K562 (cell line): ENCODE data around the gene ORM1. TPM values are rescaled to one million over a fixed set of nuclear protein-coding genes. Genes with fewer than 3 reads are reported as not detected.
A peak's percentile ranks its signal among the peaks of the same experiment; 100 is the strongest.

Source experiments
- ATAC-seq: fragments of 200-7000 bp; cut with Tn5 transposase; 3 replicates; pipeline ENCODE4 v1.9.1; 2020; ENCODE audit warnings: moderate library complexity
- BruUV-seq: library from RNA; stranded (reverse); fragments of 400-500 nt; replicated peaks from 2 replicates; lab custom pipeline; 2021; lab: Mats Ljungman, UMichigan
- CTCF ChIA-PET: fragments of 300-600 bp; formaldehyde crosslinking; extraction: SDS; loops from one replicate; lab custom pipeline; 2021; ENCODE audit warnings: low intra/inter-chr PET ratio; lab: Yijun Ruan, JAX
- POLR2A ChIA-PET: fragments of 300-600, 350-650 bp; sonication (Branson Sonifier 250); formaldehyde crosslinking; extraction: SDS; loops from one replicate; lab custom pipeline; 2021; ENCODE audit warnings: antibody characterized with exemption, inconsistent platforms; lab: Yijun Ruan, JAX
- DNase-seq, 4 experiments: peaks; one replicate each; pipeline versions ENCODE4 v3.0.0 to v3.0.0-alpha.2; 2011 to 2018; ENCODE audit warnings: low spot score in 3 of 4, mixed read lengths in 3 of 4; ENCODE audit errors: extremely low read depth in 1 of 4
- FAIRE-seq: peaks from 2 replicates; lab custom pipeline; 2011; peaks lifted over from hg19 to GRCh38; lab: Jason Lieb, UNC
- H2AFZ ChIP-seq: 2 replicates; pipeline ENCODE4 v1.6.0; 2011; ENCODE audit warnings: low read depth, low read length, control low read depth, inconsistent platforms
- H3K27ac ChIP-seq: fragments of 200-600 bp; 3 replicates; pipeline ENCODE4 v1.8.0; 2011; ENCODE audit warnings: low read depth, mild to moderate bottlenecking, control low read depth, inconsistent platforms, low read length, moderate library complexity, mixed read lengths; ENCODE audit errors: extremely low read depth
- H3K27me3 ChIP-seq, 2 experiments: fragments of 300-600 bp in 1 of 2; 2 replicates in 1 of 2; 3 replicates in 1 of 2; pipeline versions ENCODE4 v1.6.0 to v1.8.0; 2011; ENCODE audit warnings: inconsistent platforms in 2 of 2, low read length in 2 of 2, mild to moderate bottlenecking in 1 of 2, mixed read lengths in 1 of 2, moderate library complexity in 1 of 2; ENCODE audit not compliant: control insufficient read depth in 2 of 2, insufficient read depth in 2 of 2
- H3K36me3 ChIP-seq: fragments of 300-600 bp; 3 replicates; pipeline ENCODE4 v1.8.0; 2011; ENCODE audit warnings: mild to moderate bottlenecking, low read length, inconsistent platforms; ENCODE audit not compliant: control insufficient read depth, insufficient read depth
- H3K4me1 ChIP-seq, 2 experiments: fragments of 200-600 bp in 1 of 2; replicated peaks in 1 of 2; 2 replicates in 1 of 2; 3 replicates in 1 of 2; pipeline versions ENCODE4 v1.5.1 to v1.8.0; 2011; ENCODE audit warnings: inconsistent platforms in 2 of 2, low read length in 2 of 2, mild to moderate bottlenecking in 1 of 2, mixed read lengths in 1 of 2, moderate library complexity in 1 of 2; ENCODE audit not compliant: control insufficient read depth in 2 of 2, insufficient read depth in 2 of 2
- H3K4me2 ChIP-seq: 2 replicates; pipeline ENCODE4 v1.6.1; 2011; ENCODE audit warnings: low read length, control low read depth, inconsistent platforms, mixed read lengths; ENCODE audit not compliant: insufficient read depth
- H3K4me3 ChIP-seq: fragments of 200-600 bp; sonication (generic), shearing (Covaris generic); 2 replicates; pipeline ENCODE4 v1.5.1; 2016; ENCODE audit warnings: control low read depth, inconsistent platforms
- H3K79me2 ChIP-seq: fragments of 200-600 bp; 3 replicates; pipeline ENCODE4 v1.8.0; 2011; ENCODE audit warnings: low read length, inconsistent platforms; ENCODE audit not compliant: control insufficient read depth, insufficient read depth
- H3K9ac ChIP-seq, 2 experiments: 2 replicates each; pipeline versions ENCODE4 v1.6.0 to v1.6.1; 2011; ENCODE audit warnings: low read depth in 2 of 2, low read length in 2 of 2, control low read depth in 1 of 2, inconsistent platforms in 1 of 2, mild to moderate bottlenecking in 1 of 2, mixed read lengths in 1 of 2; ENCODE audit not compliant: insufficient read depth in 1 of 2
- H3K9me1 ChIP-seq: one replicate; pipeline ENCODE4 v1.6.0; 2011; ENCODE audit warnings: inconsistent platforms, mild to moderate bottlenecking, low read length, moderate library complexity; ENCODE audit not compliant: control insufficient read depth, insufficient read depth
- H3K9me3 ChIP-seq: replicated peaks from 2 replicates; pipeline ENCODE4 v1.5.1; 2011; ENCODE audit warnings: low read depth, low read length, inconsistent platforms; ENCODE audit not compliant: control insufficient read depth, insufficient read depth
- H4K20me1 ChIP-seq: replicated peaks from 2 replicates; pipeline ENCODE4 v1.6.1; 2011; ENCODE audit warnings: low read length, inconsistent platforms, mixed read lengths; ENCODE audit not compliant: control insufficient read depth, insufficient read depth
- ESRRA ChIP-seq: fragments of 450-650 bp; IDR thresholded peaks from 2 replicates; pipeline ENCODE4 v1.6.1; 2014; ENCODE audit warnings: low read depth, mild to moderate bottlenecking, moderate library complexity, borderline replicate concordance
- KDM4B ChIP-seq, 2 experiments: fragments of 450-650 bp in 1 of 2; sonication (generic) in 1 of 2; IDR thresholded peaks; 2 replicates each; pipeline ENCODE4 v1.6.1; 2016 to 2017; ENCODE audit warnings: borderline replicate concordance in 2 of 2, antibody characterized with exemption in 1 of 2, low read depth in 1 of 2, mild to moderate bottlenecking in 1 of 2
- PURB ChIP-seq: sonication (generic); formaldehyde crosslinking; IDR thresholded peaks from 2 replicates; pipeline ENCODE4 v1.9.0; 2021; ENCODE audit warnings: low read depth, mild to moderate bottlenecking, missing genetic modification reagents
- ZNF507 ChIP-seq: conservative IDR thresholded peaks from 2 replicates; pipeline ENCODE4 v1.6.1; 2017; ENCODE audit warnings: missing genetic modification characterization, missing compliant biosample characterization
- WGBS: fragments of 100-300 bp; shearing (Covaris generic); methylation state at CpG from one replicate; pipeline ENCODE4 v1.1.6; 2016; ENCODE audit warnings: low coverage, mixed read lengths; ENCODE audit not compliant: insufficient coverage; ENCODE audit errors: missing lambda C conversion rate; 5-methylcytosine and 5-hydroxymethylcytosine counted together
- in situ Hi-C: fragments of 300-500 bp; cut with MboI; formaldehyde crosslinking; loops from 4 replicates; pipeline ENCODE4 v1.15.0; 2018; ENCODE audit warnings: inconsistent platforms, mixed read lengths
- intact Hi-C: fragments of 100-400 bp; cut with micrococcal nuclease; formaldehyde crosslinking; loops from 2 replicates; pipeline ENCODE4 v1.14.2; 2022
- polyA plus RNA-seq, 8 experiments: library from polyadenylated mRNA; depleted of rRNA in 4 of 8; stranded (reverse) in 5 of 8; unstranded in 3 of 8; fragments of >200 nt; fragmentation: Nextera tagmentation in 2 of 8; fragmentation: Illumina TruSeq in 1 of 8; extraction: Ambion mirVana in 2 of 8; extraction: Trizol in 1 of 8; gene quantifications; 2 replicates each; pipeline versions ENCODE4 v1.2.1 to v1.2.3, GENCODE V29; 2011 to 2014; ENCODE audit warnings: inconsistent platforms in 1 of 8, missing spikeins in 1 of 8
- total RNA-seq, 7 experiments: library from RNA; depleted of rRNA in 6 of 7; stranded (reverse); fragments of >200 nt in 6 of 7; fragmentation: Illumina TruSeq in 2 of 7; extraction: Trizol in 2 of 7; gene quantifications; 2 replicates each; pipeline versions ENCODE4 v1.2.1 to v1.2.3, GENCODE V29; 2011 to 2021; ENCODE audit warnings: low replicate concordance in 1 of 7
- TF ChIP-seq, protein P1 (sequence below): fragments of 250-450 bp; sonication (Bioruptor Pico); IDR thresholded peaks from 2 replicates; pipeline ENCODE4 v1.4.0; 2020; ENCODE audit warnings: mild to moderate bottlenecking

The ORM1 gene
- total and polyA plus RNA-seq, 9 of the 15 experiments (the other 6 are each of a cell fraction or from before 2014, with no cell fraction given): 2.9 TPM; not detected in 8

DNA sequence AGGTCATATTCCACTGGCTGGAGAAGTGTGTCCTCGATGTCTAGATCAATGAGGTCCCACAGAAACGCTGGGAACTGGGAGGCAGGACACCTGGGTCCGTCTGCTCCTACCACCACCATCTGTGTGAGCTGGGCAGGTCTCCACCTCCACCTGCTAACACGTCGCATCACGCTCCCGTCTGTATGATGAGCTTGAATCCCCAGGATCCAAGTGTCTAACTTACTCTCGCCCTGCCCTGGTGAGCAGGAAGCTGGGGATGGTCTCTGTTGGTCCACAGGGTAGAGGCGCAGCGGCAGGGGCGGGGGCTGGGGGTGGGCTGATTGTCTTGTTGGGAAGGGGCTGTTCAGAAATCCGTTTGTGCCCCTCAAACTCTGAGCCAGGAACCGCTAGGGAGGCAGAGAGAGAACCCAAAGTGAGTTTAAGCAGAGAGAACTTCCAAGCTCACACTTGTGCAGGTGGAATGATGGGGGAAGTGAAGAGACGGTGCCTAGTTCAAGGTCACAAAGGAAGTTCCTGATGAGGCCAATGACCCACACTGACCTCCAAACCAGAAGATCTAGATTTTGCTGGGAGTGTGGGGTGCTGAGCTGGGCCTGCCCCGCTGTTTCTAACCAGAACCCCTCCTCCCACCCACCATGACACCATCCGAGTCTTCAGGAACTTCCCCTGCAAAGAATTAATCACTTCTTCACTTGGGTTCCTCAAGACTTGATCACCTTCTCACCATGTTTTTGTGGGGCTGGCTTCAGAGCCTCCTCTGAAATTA, 27.9 kb downstream of the ORM1 start:
- H3K79me2 ChIP-seq: no peaks in the 10 kb centered on the region
- TF ChIP-seq, protein P1, sequence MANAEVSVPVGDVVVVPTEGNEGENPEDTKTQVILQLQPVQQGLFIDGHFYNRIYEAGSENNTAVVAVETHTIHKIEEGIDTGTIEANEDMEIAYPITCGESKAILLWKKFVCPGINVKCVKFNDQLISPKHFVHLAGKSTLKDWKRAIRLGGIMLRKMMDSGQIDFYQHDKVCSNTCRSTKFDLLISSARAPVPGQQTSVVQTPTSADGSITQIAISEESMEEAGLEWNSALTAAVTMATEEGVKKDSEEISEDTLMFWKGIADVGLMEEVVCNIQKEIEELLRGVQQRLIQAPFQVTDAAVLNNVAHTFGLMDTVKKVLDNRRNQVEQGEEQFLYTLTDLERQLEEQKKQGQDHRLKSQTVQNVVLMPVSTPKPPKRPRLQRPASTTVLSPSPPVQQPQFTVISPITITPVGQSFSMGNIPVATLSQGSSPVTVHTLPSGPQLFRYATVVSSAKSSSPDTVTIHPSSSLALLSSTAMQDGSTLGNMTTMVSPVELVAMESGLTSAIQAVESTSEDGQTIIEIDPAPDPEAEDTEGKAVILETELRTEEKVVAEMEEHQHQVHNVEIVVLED (CRISPR knock-in tag): no peak
- no peak for TF ChIP-seq KDM4B (IDR thresholded peaks at IDR 0.05; ENCODE audit: borderline replicate concordance in 2 of 2, low read depth in 1 of 2)
- TF ChIP-seq PURB (CRISPR knock-in tag): no peak
- TF ChIP-seq ZNF507 (tag): no peak
- peak; percentile 73; the same call in 1 of the 2 replicates for TF ChIP-seq ESRRA
- in situ Hi-C loops: no loop called here
- H3K36me3 ChIP-seq: peaks cover 17% of the 10 kb centered on the region; the same call in 2 of the 3 replicates
- DNase-seq (no peak), ATAC-seq (no peak), FAIRE-seq (no peak)
- no peak overlapping the region for H3K4me3 ChIP-seq
- no peaks in the 10 kb centered on the region for H3K9me3 ChIP-seq
- 0 out of 2 replicates have a peak, but pooled peaks cover 4% of the 10 kb centered on the region for H4K20me1 ChIP-seq
- no peak overlapping the region for H2AFZ ChIP-seq
- intact Hi-C loops: no loop called here
- no peaks in the 10 kb centered on the region for H3K9me1 ChIP-seq
- ChIA-PET POLR2A (interaction anchor here (0.6 to 0.7 kb wide), 2 partner anchors 12 to 255 kb away, joined by 3 read pairs; no protein-coding TSS in a partner anchor), CTCF (no interaction called here)
- H3K9ac ChIP-seq: no peak overlapping the region; a peak in 1 of 4 replicates
- no peak overlapping the region for H3K4me2 ChIP-seq
- peaks cover 13 to 14% of the 10 kb centered on the region in 2 experiments; a peak in 4 of 5 replicates for H3K4me1 ChIP-seq
- H3K27me3 ChIP-seq: no peaks in the 10 kb centered on the region
- no peak overlapping the region for H3K27ac ChIP-seq
- 60% methylated on average over 12 of the region's 16 CpGs for WGBS
- no TSS peak for BruUV-seq
